A673 (cell line): Measurements from ENCODE around the gene ARL4D.

Source experiments
- EZH2 ChIP-seq: fragments of 200-600 bp; sonication (generic); IDR thresholded peaks from 2 replicates; pipeline ENCODE4 v1.6.1; 2017; ENCODE audit warnings: borderline replicate concordance, low read depth, mild to moderate bottlenecking, mixed read lengths, antibody characterized with exemption, low read length; ENCODE audit not compliant: poor library complexity, severe bottlenecking
- TF ChIP-seq, protein P1 (sequence below): fragments of 300-800, 200-600 bp; sonication (generic); conservative IDR thresholded peaks from 2 replicates; pipeline ENCODE4 v1.5.1; 2017; ENCODE audit warnings: low read depth, mild to moderate bottlenecking, antibody characterized with exemption, low read length, moderate library complexity, mixed read lengths

DNA sequence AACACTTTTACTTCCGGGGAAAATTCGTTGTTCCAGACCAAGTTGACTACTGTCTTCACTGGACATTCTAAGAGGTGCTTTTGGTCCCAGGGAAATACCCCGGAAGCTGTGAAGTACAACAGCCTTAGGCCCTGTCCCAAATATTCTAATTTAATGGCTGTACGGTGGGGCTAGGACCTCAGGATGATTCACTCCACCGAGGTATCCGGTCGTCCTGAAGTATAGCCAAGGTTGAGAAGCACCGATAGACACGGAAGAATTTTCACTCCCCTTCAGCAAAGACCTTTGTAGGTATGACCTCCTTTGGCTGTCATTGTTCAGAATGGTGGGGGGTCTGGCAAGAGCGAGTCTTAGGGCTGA is 34.9 kb upstream of the ARL4D start:
- TF ChIP-seq, protein P1, sequence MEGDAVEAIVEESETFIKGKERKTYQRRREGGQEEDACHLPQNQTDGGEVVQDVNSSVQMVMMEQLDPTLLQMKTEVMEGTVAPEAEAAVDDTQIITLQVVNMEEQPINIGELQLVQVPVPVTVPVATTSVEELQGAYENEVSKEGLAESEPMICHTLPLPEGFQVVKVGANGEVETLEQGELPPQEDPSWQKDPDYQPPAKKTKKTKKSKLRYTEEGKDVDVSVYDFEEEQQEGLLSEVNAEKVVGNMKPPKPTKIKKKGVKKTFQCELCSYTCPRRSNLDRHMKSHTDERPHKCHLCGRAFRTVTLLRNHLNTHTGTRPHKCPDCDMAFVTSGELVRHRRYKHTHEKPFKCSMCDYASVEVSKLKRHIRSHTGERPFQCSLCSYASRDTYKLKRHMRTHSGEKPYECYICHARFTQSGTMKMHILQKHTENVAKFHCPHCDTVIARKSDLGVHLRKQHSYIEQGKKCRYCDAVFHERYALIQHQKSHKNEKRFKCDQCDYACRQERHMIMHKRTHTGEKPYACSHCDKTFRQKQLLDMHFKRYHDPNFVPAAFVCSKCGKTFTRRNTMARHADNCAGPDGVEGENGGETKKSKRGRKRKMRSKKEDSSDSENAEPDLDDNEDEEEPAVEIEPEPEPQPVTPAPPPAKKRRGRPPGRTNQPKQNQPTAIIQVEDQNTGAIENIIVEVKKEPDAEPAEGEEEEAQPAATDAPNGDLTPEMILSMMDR, result no peak
- TF ChIP-seq EZH2, result no peak
